OCI-LY7 (cell line): ENCODE data around the gene CDH1.

Source experiments
- EZH2phosphoT487 ChIP-seq: fragments of 200-600 bp; sonication (generic); IDR thresholded peaks from 2 replicates; pipeline ENCODE4 v1.6.1; 2018; ENCODE audit warnings: low read depth, borderline replicate concordance, mild to moderate bottlenecking, mixed run types, antibody characterized with exemption, low read length, moderate library complexity, mixed read lengths
- TF ChIP-seq, protein P1 (sequence below): fragments of 200-600 bp; sonication (generic); conservative IDR thresholded peaks from 2 replicates; pipeline ENCODE4 v1.5.1; 2014; ENCODE audit warnings: mild to moderate bottlenecking, antibody characterized with exemption, low read length, moderate library complexity, mixed read lengths

DNA sequence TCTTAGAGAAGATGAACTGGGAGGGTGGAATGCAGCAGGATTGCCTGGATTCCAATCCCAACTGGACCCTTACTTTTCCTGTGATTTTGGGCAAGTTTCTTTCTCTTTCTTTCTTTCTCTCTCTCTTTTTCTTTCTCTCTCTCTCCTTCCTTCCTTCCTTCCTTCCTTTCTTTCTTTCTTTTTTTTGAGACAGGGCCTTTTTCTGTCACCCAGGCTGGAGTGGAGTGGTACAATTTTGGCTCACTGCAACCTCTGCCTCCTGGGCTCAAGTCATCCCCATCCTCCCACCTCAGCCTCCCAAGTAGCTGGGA, 20.5 kb downstream of the CDH1 start:
- TF ChIP-seq, protein P1, sequence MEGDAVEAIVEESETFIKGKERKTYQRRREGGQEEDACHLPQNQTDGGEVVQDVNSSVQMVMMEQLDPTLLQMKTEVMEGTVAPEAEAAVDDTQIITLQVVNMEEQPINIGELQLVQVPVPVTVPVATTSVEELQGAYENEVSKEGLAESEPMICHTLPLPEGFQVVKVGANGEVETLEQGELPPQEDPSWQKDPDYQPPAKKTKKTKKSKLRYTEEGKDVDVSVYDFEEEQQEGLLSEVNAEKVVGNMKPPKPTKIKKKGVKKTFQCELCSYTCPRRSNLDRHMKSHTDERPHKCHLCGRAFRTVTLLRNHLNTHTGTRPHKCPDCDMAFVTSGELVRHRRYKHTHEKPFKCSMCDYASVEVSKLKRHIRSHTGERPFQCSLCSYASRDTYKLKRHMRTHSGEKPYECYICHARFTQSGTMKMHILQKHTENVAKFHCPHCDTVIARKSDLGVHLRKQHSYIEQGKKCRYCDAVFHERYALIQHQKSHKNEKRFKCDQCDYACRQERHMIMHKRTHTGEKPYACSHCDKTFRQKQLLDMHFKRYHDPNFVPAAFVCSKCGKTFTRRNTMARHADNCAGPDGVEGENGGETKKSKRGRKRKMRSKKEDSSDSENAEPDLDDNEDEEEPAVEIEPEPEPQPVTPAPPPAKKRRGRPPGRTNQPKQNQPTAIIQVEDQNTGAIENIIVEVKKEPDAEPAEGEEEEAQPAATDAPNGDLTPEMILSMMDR: no peak
- no peak for TF ChIP-seq EZH2phosphoT487
